HepG2 (cell line): Measurements from ENCODE around the gene PA2G4. TPM values are rescaled to one million over a fixed set of nuclear protein-coding genes. Genes with fewer than 3 reads are reported as not detected.

ENCODE experiments used
- BCL6 ChIP-seq: IDR thresholded peaks from 2 replicates; pipeline ENCODE4 v1.6.1; 2016; ENCODE audit warnings: missing genetic modification reagents, missing compliant biosample characterization
- DPF2 ChIP-seq: sonication (generic); formaldehyde crosslinking; IDR thresholded peaks from 2 replicates; pipeline ENCODE4 v1.4.0; 2020; ENCODE audit warnings: mild to moderate bottlenecking, low read depth, missing genetic modification reagents, borderline replicate concordance
- HOXA9 ChIP-seq: sonication (generic); formaldehyde crosslinking; IDR thresholded peaks from 2 replicates; pipeline ENCODE4 v1.8.1; 2022; ENCODE audit warnings: missing genetic modification reagents, mild to moderate bottlenecking, moderate library complexity, borderline replicate concordance
- HOXD1 ChIP-seq: sonication (generic); formaldehyde crosslinking; IDR thresholded peaks from 2 replicates; pipeline ENCODE4 v1.5.0; 2020; ENCODE audit warnings: missing genetic modification reagents
- NFAT5 ChIP-seq: sonication (generic); formaldehyde crosslinking; IDR thresholded peaks from 2 replicates; pipeline ENCODE4 v1.4.0; 2020; ENCODE audit warnings: missing genetic modification reagents
- REXO4 ChIP-seq: sonication (generic); formaldehyde crosslinking; IDR thresholded peaks from 2 replicates; pipeline ENCODE4 v1.8.0; 2022; ENCODE audit warnings: missing genetic modification reagents, mild to moderate bottlenecking, borderline replicate concordance
- SNAPC2 ChIP-seq: sonication (generic); formaldehyde crosslinking; IDR thresholded peaks from 2 replicates; pipeline ENCODE4 v1.8.1; 2022; ENCODE audit warnings: mild to moderate bottlenecking, missing genetic modification reagents
- SSRP1 ChIP-seq: IDR thresholded peaks from 2 replicates; pipeline ENCODE4 v1.6.1; 2016; ENCODE audit warnings: control low read depth
- ZFX ChIP-seq: sonication (generic); formaldehyde crosslinking; IDR thresholded peaks from 2 replicates; pipeline ENCODE4 v1.4.0; 2020; ENCODE audit warnings: mild to moderate bottlenecking, low read depth, missing genetic modification reagents, moderate library complexity
- ZMYM3 ChIP-seq: sonication (generic); formaldehyde crosslinking; IDR thresholded peaks from 2 replicates; pipeline ENCODE4 v1.5.1; 2020; ENCODE audit warnings: mild to moderate bottlenecking, missing genetic modification reagents
- polyA plus RNA-seq, 8 experiments: library from polyadenylated mRNA; depleted of rRNA in 3 of 8; stranded (reverse) in 7 of 8; unstranded in 1 of 8; fragments of >200 nt; fragmentation: Illumina TruSeq in 4 of 8; extraction: Trizol in 4 of 8; gene quantifications; 2 replicates each; pipeline versions ENCODE4 v1.2.1 to v1.2.3, GENCODE V29; 2011 to 2016; ENCODE audit warnings: low read depth in 4 of 8, missing spikeins in 1 of 8, mixed read lengths in 1 of 8; ENCODE audit not compliant: insufficient read depth in 1 of 8
- total RNA-seq, 5 experiments: library from RNA; depleted of rRNA; stranded (reverse); fragments of >200 nt; fragmentation: Illumina TruSeq; extraction: Trizol; gene quantifications; 2 replicates each; pipeline ENCODE4 v1.2.3, GENCODE V29; 2016; ENCODE audit warnings: low read depth in 1 of 5
- TF ChIP-seq, protein P1 (sequence below): IDR thresholded peaks from 2 replicates; pipeline ENCODE4 v1.4.0; 2020; ENCODE audit warnings: mild to moderate bottlenecking, missing genetic modification reagents
- TF ChIP-seq, protein P2 (sequence below): sonication (generic); formaldehyde crosslinking; IDR thresholded peaks from 2 replicates; pipeline ENCODE4 v1.4.0; 2020; ENCODE audit warnings: mild to moderate bottlenecking, missing genetic modification reagents

The PA2G4 gene
- total and polyA plus RNA-seq, 2 of the 13 experiments (the other 11 are each of a cell fraction or from before 2014, with no cell fraction given): 147 to 240 TPM

DNA sequence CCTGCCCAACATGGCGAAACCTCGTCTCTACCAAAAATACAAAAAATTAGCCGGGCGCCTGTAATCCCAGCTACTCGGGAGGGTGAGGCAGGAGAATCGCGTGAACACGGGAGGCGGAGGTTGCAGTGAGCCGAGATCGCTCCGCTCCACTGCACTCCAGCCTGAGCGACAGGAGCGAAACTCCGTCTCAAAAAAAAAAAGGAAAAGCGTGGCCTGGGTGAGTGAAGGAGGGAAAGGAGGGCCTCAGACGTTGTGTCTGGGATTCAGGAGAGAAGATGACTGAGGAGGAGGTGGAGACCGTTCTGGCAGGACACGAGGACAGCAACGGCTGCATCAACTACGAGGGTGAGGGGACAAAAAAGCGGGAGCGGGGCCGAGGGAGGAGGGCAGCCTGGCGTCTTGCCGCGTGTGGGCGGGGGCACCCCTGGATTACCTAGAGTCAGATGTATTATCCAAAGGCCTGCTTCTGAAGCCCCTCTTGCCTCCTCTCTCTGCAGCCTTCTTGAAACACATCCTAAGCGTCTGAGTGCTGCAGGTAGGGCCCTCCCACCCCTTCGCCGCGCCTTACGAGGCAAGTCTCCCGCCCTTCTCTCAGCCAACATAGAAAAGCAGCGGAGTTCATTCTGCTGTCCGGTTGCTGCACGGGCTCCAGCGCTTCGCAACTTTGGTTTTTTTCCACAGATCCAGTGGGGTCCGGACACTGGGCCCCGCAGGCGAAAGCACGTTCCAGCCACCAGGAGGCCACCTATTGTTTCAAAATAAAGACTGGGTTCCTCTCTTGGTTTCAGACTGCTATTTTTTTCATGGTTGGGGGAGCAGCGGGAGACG lies 53.1 kb downstream of the PA2G4 start (continued):
- TF ChIP-seq, protein P1, sequence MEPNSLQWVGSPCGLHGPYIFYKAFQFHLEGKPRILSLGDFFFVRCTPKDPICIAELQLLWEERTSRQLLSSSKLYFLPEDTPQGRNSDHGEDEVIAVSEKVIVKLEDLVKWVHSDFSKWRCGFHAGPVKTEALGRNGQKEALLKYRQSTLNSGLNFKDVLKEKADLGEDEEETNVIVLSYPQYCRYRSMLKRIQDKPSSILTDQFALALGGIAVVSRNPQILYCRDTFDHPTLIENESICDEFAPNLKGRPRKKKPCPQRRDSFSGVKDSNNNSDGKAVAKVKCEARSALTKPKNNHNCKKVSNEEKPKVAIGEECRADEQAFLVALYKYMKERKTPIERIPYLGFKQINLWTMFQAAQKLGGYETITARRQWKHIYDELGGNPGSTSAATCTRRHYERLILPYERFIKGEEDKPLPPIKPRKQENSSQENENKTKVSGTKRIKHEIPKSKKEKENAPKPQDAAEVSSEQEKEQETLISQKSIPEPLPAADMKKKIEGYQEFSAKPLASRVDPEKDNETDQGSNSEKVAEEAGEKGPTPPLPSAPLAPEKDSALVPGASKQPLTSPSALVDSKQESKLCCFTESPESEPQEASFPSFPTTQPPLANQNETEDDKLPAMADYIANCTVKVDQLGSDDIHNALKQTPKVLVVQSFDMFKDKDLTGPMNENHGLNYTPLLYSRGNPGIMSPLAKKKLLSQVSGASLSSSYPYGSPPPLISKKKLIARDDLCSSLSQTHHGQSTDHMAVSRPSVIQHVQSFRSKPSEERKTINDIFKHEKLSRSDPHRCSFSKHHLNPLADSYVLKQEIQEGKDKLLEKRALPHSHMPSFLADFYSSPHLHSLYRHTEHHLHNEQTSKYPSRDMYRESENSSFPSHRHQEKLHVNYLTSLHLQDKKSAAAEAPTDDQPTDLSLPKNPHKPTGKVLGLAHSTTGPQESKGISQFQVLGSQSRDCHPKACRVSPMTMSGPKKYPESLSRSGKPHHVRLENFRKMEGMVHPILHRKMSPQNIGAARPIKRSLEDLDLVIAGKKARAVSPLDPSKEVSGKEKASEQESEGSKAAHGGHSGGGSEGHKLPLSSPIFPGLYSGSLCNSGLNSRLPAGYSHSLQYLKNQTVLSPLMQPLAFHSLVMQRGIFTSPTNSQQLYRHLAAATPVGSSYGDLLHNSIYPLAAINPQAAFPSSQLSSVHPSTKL (CRISPR knock-in tag): no peak
- TF ChIP-seq BCL6 (CRISPR knock-in tag) (no peak), SSRP1 (peak; percentile 26; the same call in 1 of the 2 replicates), ZFX (CRISPR knock-in tag) (peak; percentile 51; the same call in 1 of the 2 replicates), HOXA9 (CRISPR knock-in tag) (no peak), DPF2 (CRISPR knock-in tag) (no peak), NFAT5 (CRISPR knock-in tag) (peak; percentile 72; the same call in 1 of the 2 replicates), ZMYM3 (CRISPR knock-in tag) (no peak), REXO4 (CRISPR knock-in tag) (no peak), HOXD1 (CRISPR knock-in tag) (no peak), SNAPC2 (CRISPR knock-in tag) (no peak)
- TF ChIP-seq, protein P2, sequence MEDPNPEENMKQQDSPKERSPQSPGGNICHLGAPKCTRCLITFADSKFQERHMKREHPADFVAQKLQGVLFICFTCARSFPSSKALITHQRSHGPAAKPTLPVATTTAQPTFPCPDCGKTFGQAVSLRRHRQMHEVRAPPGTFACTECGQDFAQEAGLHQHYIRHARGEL (CRISPR knock-in tag): no peak
